ENCODE measurements around the gene CSPG4. TPM values are rescaled to one million over a fixed set of nuclear protein-coding genes. Genes with fewer than 3 reads are reported as not detected.

Gene CSPG4
- total and polyA plus RNA-seq, 9 of the 15 experiments (the other 6 are each of a cell fraction or from before 2014, with no cell fraction given), result under 0.01 to 0.07 (median 0.04) TPM; not detected in 5

DNA sequence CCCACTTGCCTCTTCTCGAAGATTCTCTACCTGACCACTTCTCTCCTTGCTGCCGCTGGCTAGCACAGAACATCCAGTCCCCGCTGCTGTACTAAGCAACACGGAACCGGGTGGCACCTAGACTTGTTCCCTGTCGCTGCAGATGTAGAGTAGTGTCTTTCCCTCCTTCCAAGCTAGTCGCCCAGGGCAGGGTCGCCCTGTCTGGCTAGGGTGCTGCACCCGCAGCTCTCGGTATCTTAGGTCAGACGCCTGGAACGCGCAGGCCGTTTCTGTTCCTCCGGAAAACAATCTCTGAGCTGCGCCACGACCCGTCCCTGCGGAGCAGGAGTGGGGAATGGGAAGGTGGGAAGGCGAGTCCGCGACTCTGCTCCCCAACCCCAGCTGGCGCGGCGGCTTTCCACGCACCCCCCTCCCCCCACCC, 65.7 kb downstream of the CSPG4 start (continued):
- TF ChIP-seq ZNF717 (CRISPR knock-in tag; IDR thresholded peaks at IDR 0.05) (no peak), POU5F1 (IDR thresholded peaks at IDR 0.05; ENCODE audit: borderline replicate concordance, low read depth, low read length, partially characterized antibody) (no peak), ZNF778 (CRISPR knock-in tag; IDR thresholded peaks at IDR 0.05) (no peak), LARP7 (IDR thresholded peaks at IDR 0.05) (no peak), MBD1 (CRISPR knock-in tag; IDR thresholded peaks at IDR 0.05) (no peak), TEAD1 (CRISPR knock-in tag; IDR thresholded peaks at IDR 0.05) (peak in 1 of 2 experiments; percentile 15; a peak in 2 of 4 replicates), EGR1 (conservative IDR thresholded peaks at IDR 0.05) (no peak), THAP7 (CRISPR knock-in tag; IDR thresholded peaks at IDR 0.05) (no peak), PRPF4 (IDR thresholded peaks at IDR 0.05; ENCODE audit: insufficient read depth, low read depth, low read length, poor library complexity, severe bottlenecking) (no peak), ZNF12 (CRISPR knock-in tag; IDR thresholded peaks at IDR 0.05) (peak; percentile 52; the same call in 1 of the 2 replicates), ZNF354B (CRISPR knock-in tag; IDR thresholded peaks at IDR 0.05) (no peak), ESRRA (IDR thresholded peaks at IDR 0.05; ENCODE audit: borderline replicate concordance, low read depth) (no peak), ZBTB34 (CRISPR knock-in tag; IDR thresholded peaks at IDR 0.05) (no peak), ZNF395 (CRISPR knock-in tag; IDR thresholded peaks at IDR 0.05) (no peak), ZNF436 (CRISPR knock-in tag; IDR thresholded peaks at IDR 0.05) (no peak), ETV5 (CRISPR knock-in tag; IDR thresholded peaks at IDR 0.05; ENCODE audit: low read depth) (peak; percentile 36; the same call in 1 of the 2 replicates), BRD9 (IDR thresholded peaks at IDR 0.05; ENCODE audit: low read depth, partially characterized antibody) (no peak), PHF8 (IDR thresholded peaks at IDR 0.05; ENCODE audit: borderline replicate concordance, low read length) (no peak), FUS (optimal IDR thresholded peaks at IDR 0.05; ENCODE audit: low read depth, low read length) (no peak)
- TF ChIP-seq, protein P1, sequence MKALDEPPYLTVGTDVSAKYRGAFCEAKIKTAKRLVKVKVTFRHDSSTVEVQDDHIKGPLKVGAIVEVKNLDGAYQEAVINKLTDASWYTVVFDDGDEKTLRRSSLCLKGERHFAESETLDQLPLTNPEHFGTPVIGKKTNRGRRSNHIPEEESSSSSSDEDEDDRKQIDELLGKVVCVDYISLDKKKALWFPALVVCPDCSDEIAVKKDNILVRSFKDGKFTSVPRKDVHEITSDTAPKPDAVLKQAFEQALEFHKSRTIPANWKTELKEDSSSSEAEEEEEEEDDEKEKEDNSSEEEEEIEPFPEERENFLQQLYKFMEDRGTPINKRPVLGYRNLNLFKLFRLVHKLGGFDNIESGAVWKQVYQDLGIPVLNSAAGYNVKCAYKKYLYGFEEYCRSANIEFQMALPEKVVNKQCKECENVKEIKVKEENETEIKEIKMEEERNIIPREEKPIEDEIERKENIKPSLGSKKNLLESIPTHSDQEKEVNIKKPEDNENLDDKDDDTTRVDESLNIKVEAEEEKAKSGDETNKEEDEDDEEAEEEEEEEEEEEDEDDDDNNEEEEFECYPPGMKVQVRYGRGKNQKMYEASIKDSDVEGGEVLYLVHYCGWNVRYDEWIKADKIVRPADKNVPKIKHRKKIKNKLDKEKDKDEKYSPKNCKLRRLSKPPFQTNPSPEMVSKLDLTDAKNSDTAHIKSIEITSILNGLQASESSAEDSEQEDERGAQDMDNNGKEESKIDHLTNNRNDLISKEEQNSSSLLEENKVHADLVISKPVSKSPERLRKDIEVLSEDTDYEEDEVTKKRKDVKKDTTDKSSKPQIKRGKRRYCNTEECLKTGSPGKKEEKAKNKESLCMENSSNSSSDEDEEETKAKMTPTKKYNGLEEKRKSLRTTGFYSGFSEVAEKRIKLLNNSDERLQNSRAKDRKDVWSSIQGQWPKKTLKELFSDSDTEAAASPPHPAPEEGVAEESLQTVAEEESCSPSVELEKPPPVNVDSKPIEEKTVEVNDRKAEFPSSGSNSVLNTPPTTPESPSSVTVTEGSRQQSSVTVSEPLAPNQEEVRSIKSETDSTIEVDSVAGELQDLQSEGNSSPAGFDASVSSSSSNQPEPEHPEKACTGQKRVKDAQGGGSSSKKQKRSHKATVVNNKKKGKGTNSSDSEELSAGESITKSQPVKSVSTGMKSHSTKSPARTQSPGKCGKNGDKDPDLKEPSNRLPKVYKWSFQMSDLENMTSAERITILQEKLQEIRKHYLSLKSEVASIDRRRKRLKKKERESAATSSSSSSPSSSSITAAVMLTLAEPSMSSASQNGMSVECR (CRISPR knock-in tag; IDR thresholded peaks at IDR 0.05), result peak; percentile 13
